ENCODE data around the gene DDIAS.

- TF ChIP-seq POLR2A (IDR thresholded peaks at IDR 0.05) (no peak), CTCF (IDR thresholded peaks at IDR 0.05) (no peak)
Measured at GRCh38 chr11:82906931-82907330, 5.4 kb downstream of the DDIAS start.

All from sigmoid colon (tissue), 3 donors.